ENCODE data around the gene MALAT1. TPM values are rescaled to one million over a fixed set of nuclear protein-coding genes. Genes with fewer than 3 reads are reported as not detected.

The MALAT1 gene
- total RNA-seq, 1 experiment from 2014 or later = 10,851 TPM

GRCh38 chr11:65552388-65552951 is 53.6 kb downstream of the MALAT1 start:
- Mint-ChIP-seq H3K27ac (ENCODE audit: low read depth, unreplicated experiment) (no peak overlapping the region), H3K4me3 (ENCODE audit: unreplicated experiment) (no peak overlapping the region), H3K36me3 (ENCODE audit: insufficient read depth, unreplicated experiment) (no peaks in the 10 kb centered on the region), H3K4me1 (ENCODE audit: insufficient read depth, unreplicated experiment) (peaks cover 28% of the 10 kb centered on the region), H3K9me3 (ENCODE audit: unreplicated experiment) (no peaks in the 10 kb centered on the region), H3K27me3 (ENCODE audit: insufficient read depth, unreplicated experiment) (no peaks in the 10 kb centered on the region)
- ChIA-PET POLR2A (interaction anchor here (0.6 to 2.1 kb wide), 2 partner anchors 12 to 18 kb away, joined by 3 to 7 read pairs; partner anchors contain the start of gene ZNRD2), CTCF (interaction anchor here (0.7 to 3.4 kb wide), 3 partner anchors 8 to 92 kb away, joined by 3 to 18 read pairs (median 10); no protein-coding TSS in a partner anchor)
- BruUV-seq (replicated peaks) = no TSS peak
- no peak for TF ChIP-seq CTCF (IDR thresholded peaks at IDR 0.05; ENCODE audit: unreplicated experiment)
- no peak for DNase-seq (ENCODE audit: unreplicated experiment)
- intact Hi-C loops (cut with micrococcal nuclease) = no loop called here

GRCh38 chr11:65553301-65554001 is 54.6 kb downstream of the MALAT1 start:
- CTCF ChIA-PET = interaction anchor here (0.6 to 3.4 kb wide), 2 partner anchors 12 to 110 kb away, joined by 3 to 18 read pairs; no protein-coding TSS in a partner anchor
- BruUV-seq (replicated peaks) = no TSS peak
- Mint-ChIP-seq H3K4me1 (ENCODE audit: insufficient read depth, unreplicated experiment) (peaks cover 28% of the 10 kb centered on the region), H3K36me3 (ENCODE audit: insufficient read depth, unreplicated experiment) (no peaks in the 10 kb centered on the region), H3K27me3 (ENCODE audit: insufficient read depth, unreplicated experiment) (no peaks in the 10 kb centered on the region), H3K4me3 (ENCODE audit: unreplicated experiment) (no peak overlapping the region), H3K27ac (ENCODE audit: low read depth, unreplicated experiment) (no peak overlapping the region), H3K9me3 (ENCODE audit: unreplicated experiment) (no peaks in the 10 kb centered on the region)
- no peak for DNase-seq (ENCODE audit: unreplicated experiment)
- POLR2A ChIA-PET = no interaction called here
- intact Hi-C loops (cut with micrococcal nuclease) = no loop called here
- TF ChIP-seq CTCF (IDR thresholded peaks at IDR 0.05; ENCODE audit: unreplicated experiment) = no peak

- CTCF ChIA-PET = interaction anchor here (1.5 kb wide), 1 partner anchor 13 kb away, joined by 7 read pairs; no protein-coding TSS in a partner anchor
- POLR2A ChIA-PET = interaction anchor here (1.2 kb wide), 1 partner anchor 9 kb away, joined by 4 read pairs; no protein-coding TSS in a partner anchor
- no peak for DNase-seq (ENCODE audit: unreplicated experiment)
- H3K9me3 Mint-ChIP-seq (ENCODE audit: unreplicated experiment) = no peaks in the 10 kb centered on the region
- no peak for TF ChIP-seq CTCF (IDR thresholded peaks at IDR 0.05; ENCODE audit: unreplicated experiment)
- intact Hi-C loops (cut with micrococcal nuclease) = no loop called here
- H3K27ac Mint-ChIP-seq (ENCODE audit: low read depth, unreplicated experiment) = no peak overlapping the region
- H3K4me3 Mint-ChIP-seq (ENCODE audit: unreplicated experiment) = no peak overlapping the region
- H3K27me3 Mint-ChIP-seq (ENCODE audit: insufficient read depth, unreplicated experiment) = no peaks in the 10 kb centered on the region
- BruUV-seq (replicated peaks) = no TSS peak
- H3K4me1 Mint-ChIP-seq (ENCODE audit: insufficient read depth, unreplicated experiment) = peaks cover 27% of the 10 kb centered on the region
- H3K36me3 Mint-ChIP-seq (ENCODE audit: insufficient read depth, unreplicated experiment) = no peaks in the 10 kb centered on the region
Measured at GRCh38 chr11:65554057-65554818, 55.4 kb downstream of the MALAT1 start.
